Measurements from ENCODE around the gene TCFL5. TPM values are rescaled to one million over a fixed set of nuclear protein-coding genes. Genes with fewer than 3 reads are reported as not detected.

Gene TCFL5
- total and polyA plus RNA-seq, 2 experiments from 2014 or later = 1.7 to 18.5 TPM

DNA sequence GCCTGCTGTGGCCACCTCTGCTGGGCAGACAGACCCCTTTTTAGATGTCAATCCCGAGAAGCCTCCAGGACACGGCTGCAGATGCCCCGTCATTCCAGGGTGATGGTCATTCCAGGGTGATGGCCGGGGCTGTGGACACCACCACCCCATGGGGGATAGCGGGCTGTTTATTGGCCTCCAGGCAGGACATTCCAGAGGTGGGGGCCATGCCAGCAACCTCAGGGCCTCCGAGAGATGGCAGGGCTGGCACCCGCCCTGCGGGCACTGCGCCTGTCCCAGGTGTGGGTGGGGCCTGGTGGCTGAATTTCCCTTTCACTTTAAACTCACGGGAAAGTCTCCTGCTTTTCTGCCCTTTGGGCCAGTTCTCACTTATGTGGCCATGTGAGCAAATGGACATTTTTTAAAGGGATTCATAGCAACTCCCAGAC lies 30.2 kb downstream of the TCFL5 start:
- Histone ChIP-seq H3K27ac (no peak overlapping the region), H3K27me3 (replicated peaks; ENCODE audit: insufficient read depth) (no peaks in the 10 kb centered on the region), H3K9me3 (ENCODE audit: low read depth) (no peaks in the 10 kb centered on the region), H3K4me3 (no peak overlapping the region), H3K9me2 (ENCODE audit: insufficient read depth) (no peaks in the 10 kb centered on the region), H3K79me2 (ENCODE audit: insufficient read depth) (no peaks in the 10 kb centered on the region), H3F3A (ENCODE audit: insufficient read depth) (no peaks in the 10 kb centered on the region), H3K4me2 (ENCODE audit: unreplicated experiment) (no peak overlapping the region), H3K36me3 (ENCODE audit: low read depth) (no peaks in the 10 kb centered on the region), H3K9ac (no peak overlapping the region), H4K20me1 (ENCODE audit: insufficient read depth) (no peaks in the 10 kb centered on the region), H2AFZ (no peak overlapping the region), H3K4me1 (ENCODE audit: insufficient read depth) (no peaks in the 10 kb centered on the region)
- WGBS, 2 experiments (ENCODE audit: low coverage in 1 of 2, low lambda C conversion rate in 2 of 2, missing lambda C conversion rate in 2 of 2) = 86 to 87% methylated on average over 10 of the region's 10 CpGs
- in situ Hi-C loops (cut with MboI) = no loop called here
- DNase-seq = no peak
- no peak for TF ChIP-seq EZH2phosphoT487 (IDR thresholded peaks at IDR 0.05; ENCODE audit: insufficient read depth, low read depth)
- no peak for TF ChIP-seq EZH2 (IDR thresholded peaks at IDR 0.05; ENCODE audit: insufficient read depth, poor library complexity, severe bottlenecking)

DNA sequence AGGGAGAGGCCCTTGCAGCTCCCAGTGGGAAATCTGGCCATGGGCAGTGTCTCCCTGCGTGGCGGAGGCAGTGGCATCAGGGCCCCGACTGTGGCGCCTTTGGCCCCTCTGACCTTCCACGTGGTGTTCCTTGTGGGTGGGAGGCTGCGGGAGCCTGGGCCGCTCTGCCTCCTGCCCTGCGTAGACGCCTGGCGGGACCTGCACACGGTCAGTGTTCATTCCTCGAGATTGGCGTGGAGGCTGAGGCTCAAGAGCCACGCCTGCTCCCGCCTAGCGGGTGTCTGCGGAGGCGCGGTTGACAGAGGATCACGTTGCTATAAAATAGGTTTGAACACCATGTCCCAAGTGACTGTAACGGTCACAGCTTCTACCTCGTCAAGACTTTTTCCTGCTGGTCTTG lies 30.8 kb downstream of the TCFL5 start:
- TF ChIP-seq EZH2 (IDR thresholded peaks at IDR 0.05; ENCODE audit: insufficient read depth, poor library complexity, severe bottlenecking) = no peak
- TF ChIP-seq EZH2phosphoT487 (IDR thresholded peaks at IDR 0.05; ENCODE audit: insufficient read depth, low read depth) = no peak
- Histone ChIP-seq H3K27me3 (replicated peaks; ENCODE audit: insufficient read depth) (no peaks in the 10 kb centered on the region), H3K4me2 (ENCODE audit: unreplicated experiment) (no peak overlapping the region), H3K9me2 (ENCODE audit: insufficient read depth) (no peaks in the 10 kb centered on the region), H4K20me1 (ENCODE audit: insufficient read depth) (no peaks in the 10 kb centered on the region), H2AFZ (no peak overlapping the region), H3K9me3 (ENCODE audit: low read depth) (no peaks in the 10 kb centered on the region), H3K79me2 (ENCODE audit: insufficient read depth) (no peaks in the 10 kb centered on the region), H3K27ac (no peak overlapping the region), H3K9ac (no peak overlapping the region), H3F3A (ENCODE audit: insufficient read depth) (no peaks in the 10 kb centered on the region), H3K36me3 (ENCODE audit: low read depth) (no peaks in the 10 kb centered on the region), H3K4me1 (ENCODE audit: insufficient read depth) (no peaks in the 10 kb centered on the region), H3K4me3 (no peak overlapping the region)
- 90% methylated on average over 21 to 22 of the region's 22 CpGs for WGBS, 2 experiments (ENCODE audit: low coverage in 1 of 2, low lambda C conversion rate in 2 of 2, missing lambda C conversion rate in 2 of 2)
- no peak for DNase-seq
- in situ Hi-C loops (cut with MboI) = no loop called here

DNA sequence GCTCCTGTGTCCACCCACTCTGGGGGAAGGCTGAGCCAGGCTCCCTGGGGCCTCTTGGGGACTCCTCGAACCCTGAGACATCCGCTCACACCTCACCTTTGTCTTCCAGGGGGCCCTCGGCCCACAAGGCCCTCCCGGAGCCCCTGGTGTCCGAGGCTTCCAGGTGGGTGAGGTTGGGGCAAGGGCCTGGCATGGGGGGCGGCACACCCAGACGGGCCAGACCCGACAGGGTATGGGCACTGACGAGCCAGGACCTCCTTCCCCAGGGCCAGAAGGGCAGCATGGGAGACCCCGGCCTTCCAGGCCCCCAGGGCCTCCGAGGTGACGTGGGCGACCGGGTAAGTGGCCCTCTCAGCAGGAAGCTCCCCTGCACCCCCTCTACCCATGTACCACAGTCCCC lies 31.4 kb downstream of the TCFL5 start:
- TF ChIP-seq EZH2 (IDR thresholded peaks at IDR 0.05; ENCODE audit: insufficient read depth, poor library complexity, severe bottlenecking) (no peak), EZH2phosphoT487 (IDR thresholded peaks at IDR 0.05; ENCODE audit: insufficient read depth, low read depth) (no peak)
- Histone ChIP-seq H3K9me3 (ENCODE audit: low read depth) (no peaks in the 10 kb centered on the region), H3K27me3 (replicated peaks; ENCODE audit: insufficient read depth) (no peaks in the 10 kb centered on the region), H3K36me3 (ENCODE audit: low read depth) (no peaks in the 10 kb centered on the region), H3K9ac (no peak overlapping the region), H3K4me2 (ENCODE audit: unreplicated experiment) (no peak overlapping the region), H3K4me3 (no peak overlapping the region), H3K4me1 (ENCODE audit: insufficient read depth) (no peaks in the 10 kb centered on the region), H3K27ac (no peak overlapping the region), H3F3A (ENCODE audit: insufficient read depth) (no peaks in the 10 kb centered on the region), H3K79me2 (ENCODE audit: insufficient read depth) (no peaks in the 10 kb centered on the region), H2AFZ (no peak overlapping the region), H4K20me1 (ENCODE audit: insufficient read depth) (no peaks in the 10 kb centered on the region), H3K9me2 (ENCODE audit: insufficient read depth) (no peaks in the 10 kb centered on the region)
- WGBS, 2 experiments (ENCODE audit: low coverage in 1 of 2, low lambda C conversion rate in 2 of 2, missing lambda C conversion rate in 2 of 2) = 88 to 90% methylated on average over 9 to 14 of the region's 14 CpGs
- no peak for DNase-seq
- in situ Hi-C loops (cut with MboI) = no loop called here

DNA sequence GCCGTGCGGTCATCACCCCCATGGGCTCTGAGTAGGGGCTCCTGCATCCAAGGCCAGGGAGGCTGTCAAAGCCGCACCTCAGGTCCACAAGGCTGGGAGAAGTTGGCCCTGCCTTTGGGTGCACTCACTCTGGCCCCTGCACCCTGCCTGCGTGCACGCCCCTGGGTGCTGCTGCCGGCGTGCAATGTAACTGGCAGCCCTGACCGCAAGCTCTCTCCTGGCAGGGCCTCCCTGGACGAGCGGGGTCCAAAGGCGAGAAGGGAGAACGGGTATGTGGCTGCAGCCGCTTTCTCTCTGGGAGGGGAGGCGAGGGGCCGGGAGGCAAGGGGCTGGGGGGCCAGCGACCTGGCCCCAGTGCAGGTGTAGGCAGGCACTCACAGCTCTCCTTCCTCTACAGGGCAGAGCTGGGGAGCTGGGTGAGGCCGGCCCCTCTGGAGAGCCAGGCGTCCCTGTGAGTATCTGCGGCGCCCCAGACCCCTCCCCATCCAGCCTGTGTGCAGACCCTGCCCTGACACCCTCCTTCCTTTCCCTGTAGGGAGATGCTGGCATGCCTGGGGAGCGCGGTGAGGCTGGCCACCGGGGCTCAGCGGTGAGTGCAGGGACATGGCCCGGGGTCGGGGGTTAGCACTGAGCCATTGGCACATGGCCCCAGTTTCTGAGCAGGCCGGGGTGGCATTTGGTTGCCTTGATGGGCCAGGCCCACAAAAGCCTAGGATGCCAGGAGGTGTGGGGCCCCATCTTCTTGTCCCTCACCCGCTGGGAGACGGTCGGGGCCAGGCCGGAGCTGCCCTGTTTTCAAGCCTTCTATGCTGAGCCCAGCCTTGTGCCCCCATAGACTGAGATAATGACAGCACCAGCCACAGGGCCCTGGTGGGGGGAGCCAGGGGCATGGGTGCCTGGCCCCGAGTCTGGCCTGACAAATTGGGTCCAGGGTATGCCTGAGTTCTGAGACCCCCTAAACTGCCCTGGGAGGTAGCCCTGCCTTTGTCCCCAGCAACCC lies 32.1 kb downstream of the TCFL5 start:
- no peak overlapping the region for H3K9ac ChIP-seq
- in situ Hi-C loops (cut with MboI) = no loop called here
- no peak overlapping the region for H3K4me3 ChIP-seq
- no peaks in the 10 kb centered on the region for H3K4me1 ChIP-seq (ENCODE audit: insufficient read depth)
- no peak overlapping the region for H3K4me2 ChIP-seq (ENCODE audit: unreplicated experiment)
- WGBS, 2 experiments (ENCODE audit: low coverage in 1 of 2, low lambda C conversion rate in 2 of 2, missing lambda C conversion rate in 2 of 2) = 83% methylated on average over 25 to 32 of the region's 32 CpGs
- H3K9me2 ChIP-seq (ENCODE audit: insufficient read depth) = no peaks in the 10 kb centered on the region
- H4K20me1 ChIP-seq (ENCODE audit: insufficient read depth) = no peaks in the 10 kb centered on the region
- H2AFZ ChIP-seq = no peak overlapping the region
- TF ChIP-seq EZH2phosphoT487 (IDR thresholded peaks at IDR 0.05; ENCODE audit: insufficient read depth, low read depth) (no peak), EZH2 (IDR thresholded peaks at IDR 0.05; ENCODE audit: insufficient read depth, poor library complexity, severe bottlenecking) (no peak)
- no peaks in the 10 kb centered on the region for H3K36me3 ChIP-seq (ENCODE audit: low read depth)
- H3K27ac ChIP-seq = no peak overlapping the region
- H3K9me3 ChIP-seq (ENCODE audit: low read depth) = no peaks in the 10 kb centered on the region
- no peaks in the 10 kb centered on the region for H3F3A ChIP-seq (ENCODE audit: insufficient read depth)
- no peaks in the 10 kb centered on the region for H3K27me3 ChIP-seq (replicated peaks; ENCODE audit: insufficient read depth)
- DNase-seq = no peak
- no peaks in the 10 kb centered on the region for H3K79me2 ChIP-seq (ENCODE audit: insufficient read depth)

All from GM23248 (cell line).